NCI-H1105 (cell line): ENCODE measurements around the gene PAX3.
"Not testable (repeated sequence)": the region's sequence is repeated elsewhere in the genome, so short reads cannot be mapped to it uniquely, and the experiment has no call there.

Source experiments
- DNase-seq: peaks from one replicate; lab custom pipeline; 2025; lab: John Stamatoyannopoulos, UW

The PAX3 gene

GRCh38 chr2:222213049-222213448 lies 85.7 kb downstream of the PAX3 start:
- no peak for DNase-seq

GRCh38 chr2:222212571-222212970 lies 86.2 kb downstream of the PAX3 start:
- no peak for DNase-seq

- DNase-seq: no peak
Measured at GRCh38 chr2:222208010-222208690, 90.6 kb downstream of the PAX3 start.

GRCh38 chr2:222205136-222205535 lies 93.7 kb downstream of the PAX3 start:
- no peak for DNase-seq

GRCh38 chr2:222203041-222203440 lies 95.8 kb downstream of the PAX3 start:
- DNase-seq: peak; percentile 20

- DNase-seq: no peak
Measured at GRCh38 chr2:222196159-222196558, 102.6 kb downstream of the PAX3 start.

GRCh38 chr2:222194669-222195068 lies 104.1 kb downstream of the PAX3 start:
- DNase-seq: no peak

- DNase-seq: no peak
Measured at GRCh38 chr2:222193328-222193983, 105.3 kb downstream of the PAX3 start.

- no peak for DNase-seq
Measured at GRCh38 chr2:222180619-222181018, 118.2 kb downstream of the PAX3 start.

- DNase-seq: peak; percentile 71
Measured at GRCh38 chr2:222179592-222179991, 119.2 kb downstream of the PAX3 start.

GRCh38 chr2:222178450-222178849 lies 120.3 kb downstream of the PAX3 start:
- no peak for DNase-seq

GRCh38 chr2:222176890-222177289 lies 121.9 kb downstream of the PAX3 start:
- DNase-seq: no peak

GRCh38 chr2:222174450-222174849 lies 124.3 kb downstream of the PAX3 start:
- DNase-seq: no peak

- no peak for DNase-seq
Measured at GRCh38 chr2:222169346-222169745, 129.5 kb downstream of the PAX3 start.

- no peak for DNase-seq
Measured at GRCh38 chr2:222167762-222168161, 131.0 kb downstream of the PAX3 start.

GRCh38 chr2:222160944-222161343 lies 137.9 kb downstream of the PAX3 start:
- DNase-seq: no peak

GRCh38 chr2:222160125-222160524 lies 138.7 kb downstream of the PAX3 start:
- DNase-seq: no peak

- no peak for DNase-seq
Measured at GRCh38 chr2:222159221-222159620, 139.6 kb downstream of the PAX3 start.

GRCh38 chr2:222155003-222155664 lies 143.7 kb downstream of the PAX3 start:
- DNase-seq: not testable (repeated sequence)
